Measurements from ENCODE around the gene RIPOR2.

The RIPOR2 gene

DNA sequence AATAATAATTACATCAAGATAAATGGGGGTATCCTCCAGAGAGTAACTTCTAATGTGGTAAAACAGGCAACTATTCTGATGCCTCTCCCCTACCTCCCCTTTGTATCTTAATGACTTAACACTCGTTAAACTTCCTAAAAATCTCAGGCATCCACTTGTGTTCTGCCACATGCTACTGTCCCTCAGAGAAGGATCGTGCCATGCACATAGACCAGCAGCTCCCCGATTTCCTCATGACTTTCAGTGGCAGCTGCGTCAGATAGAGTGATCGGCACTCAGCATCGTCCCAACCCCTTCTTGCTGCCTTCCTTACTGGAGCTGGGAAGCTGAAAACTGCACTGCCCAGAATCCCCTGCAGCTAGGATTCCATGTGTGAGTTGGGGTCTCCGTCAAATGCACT is 32.1 kb downstream of the RIPOR2 start:
- DNase-seq: no peak
- no peaks in the 10 kb centered on the region for H3K36me3 ChIP-seq (replicated peaks)
- H3K4me3 ChIP-seq (ENCODE audit: low read depth, low read length): no peak overlapping the region
- in situ Hi-C loops (cut with HindIII; ENCODE audit: low pct_ligation_motif_present, low sequenced_read_pairs): no loop called here
- H3K27me3 ChIP-seq (replicated peaks): no peaks in the 10 kb centered on the region
- H3K27ac ChIP-seq: no peak overlapping the region
- TF ChIP-seq, protein P1, sequence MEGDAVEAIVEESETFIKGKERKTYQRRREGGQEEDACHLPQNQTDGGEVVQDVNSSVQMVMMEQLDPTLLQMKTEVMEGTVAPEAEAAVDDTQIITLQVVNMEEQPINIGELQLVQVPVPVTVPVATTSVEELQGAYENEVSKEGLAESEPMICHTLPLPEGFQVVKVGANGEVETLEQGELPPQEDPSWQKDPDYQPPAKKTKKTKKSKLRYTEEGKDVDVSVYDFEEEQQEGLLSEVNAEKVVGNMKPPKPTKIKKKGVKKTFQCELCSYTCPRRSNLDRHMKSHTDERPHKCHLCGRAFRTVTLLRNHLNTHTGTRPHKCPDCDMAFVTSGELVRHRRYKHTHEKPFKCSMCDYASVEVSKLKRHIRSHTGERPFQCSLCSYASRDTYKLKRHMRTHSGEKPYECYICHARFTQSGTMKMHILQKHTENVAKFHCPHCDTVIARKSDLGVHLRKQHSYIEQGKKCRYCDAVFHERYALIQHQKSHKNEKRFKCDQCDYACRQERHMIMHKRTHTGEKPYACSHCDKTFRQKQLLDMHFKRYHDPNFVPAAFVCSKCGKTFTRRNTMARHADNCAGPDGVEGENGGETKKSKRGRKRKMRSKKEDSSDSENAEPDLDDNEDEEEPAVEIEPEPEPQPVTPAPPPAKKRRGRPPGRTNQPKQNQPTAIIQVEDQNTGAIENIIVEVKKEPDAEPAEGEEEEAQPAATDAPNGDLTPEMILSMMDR (IDR thresholded peaks at IDR 0.05; ENCODE audit: low read depth, low read length, missing control alignments): no peak

DNA sequence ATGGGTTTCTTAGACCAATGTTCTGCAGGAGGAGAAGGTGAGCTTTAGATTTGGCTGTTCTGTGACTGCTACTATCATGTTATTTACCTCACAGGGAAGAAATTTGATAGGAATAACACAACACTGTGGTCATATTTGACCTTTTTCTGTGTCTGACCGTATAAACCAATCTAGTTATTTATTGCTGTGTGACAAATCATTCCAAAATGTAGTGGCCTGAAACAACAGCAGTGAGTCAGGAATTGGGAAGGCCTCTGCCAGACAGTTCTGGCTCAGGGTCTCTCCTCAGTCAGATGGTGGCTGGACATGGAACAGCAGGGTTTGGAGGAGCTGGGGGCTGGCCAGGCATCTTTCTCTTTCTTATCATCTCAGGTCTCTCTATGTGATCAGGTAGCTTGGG is 33.0 kb downstream of the RIPOR2 start:
- no peak overlapping the region for H3K27ac ChIP-seq
- H3K27me3 ChIP-seq (replicated peaks): no peaks in the 10 kb centered on the region
- no peak overlapping the region for H3K4me3 ChIP-seq (ENCODE audit: low read depth, low read length)
- TF ChIP-seq, protein P1 (IDR thresholded peaks at IDR 0.05; ENCODE audit: low read depth, low read length, missing control alignments): peak; percentile 41
- DNase-seq: peak; percentile 87
- in situ Hi-C loops (cut with HindIII; ENCODE audit: low pct_ligation_motif_present, low sequenced_read_pairs): no loop called here
- H3K36me3 ChIP-seq (replicated peaks): no peaks in the 10 kb centered on the region

DNA sequence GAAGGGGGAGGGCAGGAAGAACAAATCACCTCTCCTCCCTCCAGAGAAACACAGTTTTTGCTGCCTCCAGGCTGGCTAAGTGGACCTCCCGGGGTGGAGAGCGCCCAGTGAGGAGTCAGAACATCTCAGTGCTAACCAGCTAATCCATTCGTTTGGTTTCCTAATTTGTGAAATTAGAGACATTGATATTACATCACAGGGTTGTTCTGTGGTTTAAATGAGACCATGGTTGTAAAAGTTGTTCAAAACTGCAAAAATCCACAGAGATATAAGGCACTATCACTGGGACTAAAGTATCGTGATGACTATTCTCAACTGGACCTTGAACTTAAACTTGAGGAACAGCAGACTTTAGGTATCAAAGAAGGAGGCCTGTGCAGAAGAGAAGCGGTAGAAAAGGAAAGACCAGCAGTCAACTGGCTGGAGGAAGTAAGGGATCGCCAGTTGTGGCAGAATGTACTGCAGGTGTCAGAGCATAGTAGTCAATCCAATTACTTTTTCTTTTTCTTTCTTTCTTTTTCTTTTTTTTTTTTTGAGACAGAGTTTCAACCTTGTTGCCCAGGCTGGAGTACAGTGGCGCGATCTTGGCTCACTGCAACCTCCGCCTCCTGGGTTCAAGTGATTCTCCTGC is 33.9 kb downstream of the RIPOR2 start:
- in situ Hi-C loops (cut with HindIII; ENCODE audit: low pct_ligation_motif_present, low sequenced_read_pairs): no loop called here
- Histone ChIP-seq H3K27me3 (replicated peaks) (no peaks in the 10 kb centered on the region), H3K36me3 (replicated peaks) (no peaks in the 10 kb centered on the region), H3K4me3 (ENCODE audit: low read depth, low read length) (no peak overlapping the region), H3K27ac (no peak overlapping the region)
- TF ChIP-seq, protein P1 (IDR thresholded peaks at IDR 0.05; ENCODE audit: low read depth, low read length, missing control alignments): no peak
- no peak for DNase-seq

DNA sequence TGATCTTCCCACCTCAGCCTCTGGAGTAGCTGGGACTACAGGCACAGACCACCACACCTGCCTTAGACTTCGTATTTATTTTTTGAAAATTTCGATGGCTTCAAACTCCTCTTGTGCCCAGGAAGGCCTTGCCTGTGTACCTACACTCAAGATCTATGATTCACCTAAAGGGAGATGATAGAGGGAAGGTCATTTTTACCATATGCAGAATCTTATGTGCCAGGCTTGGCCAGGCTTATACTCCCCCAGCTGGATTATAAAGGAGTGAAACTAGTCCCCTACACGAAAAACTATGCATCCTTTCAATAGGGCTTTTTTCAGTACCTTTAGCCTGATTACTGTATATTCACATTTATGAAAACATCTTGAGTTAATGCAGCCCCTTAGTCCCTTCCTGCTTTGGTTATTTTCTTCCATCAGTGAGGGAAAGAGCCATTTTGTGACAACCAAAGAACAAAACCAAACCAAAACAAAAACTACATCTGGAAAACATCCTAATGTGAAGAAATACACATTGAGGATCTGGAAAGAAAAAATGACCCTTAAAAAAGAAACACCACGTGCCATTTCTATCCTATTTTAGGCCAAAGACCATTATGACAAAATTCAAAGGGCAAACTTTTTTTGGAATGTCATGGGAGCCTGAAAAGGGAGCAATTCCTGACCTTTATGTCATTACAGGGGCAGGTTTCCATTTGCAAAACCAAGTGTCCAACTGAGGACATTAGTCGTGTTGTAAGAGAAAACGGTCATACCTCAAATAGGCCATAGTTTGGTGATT is 34.7 kb downstream of the RIPOR2 start:
- TF ChIP-seq, protein P1 (IDR thresholded peaks at IDR 0.05; ENCODE audit: low read depth, low read length, missing control alignments): no peak
- in situ Hi-C loops (cut with HindIII; ENCODE audit: low pct_ligation_motif_present, low sequenced_read_pairs): no loop called here
- H3K36me3 ChIP-seq (replicated peaks): no peaks in the 10 kb centered on the region

DNA sequence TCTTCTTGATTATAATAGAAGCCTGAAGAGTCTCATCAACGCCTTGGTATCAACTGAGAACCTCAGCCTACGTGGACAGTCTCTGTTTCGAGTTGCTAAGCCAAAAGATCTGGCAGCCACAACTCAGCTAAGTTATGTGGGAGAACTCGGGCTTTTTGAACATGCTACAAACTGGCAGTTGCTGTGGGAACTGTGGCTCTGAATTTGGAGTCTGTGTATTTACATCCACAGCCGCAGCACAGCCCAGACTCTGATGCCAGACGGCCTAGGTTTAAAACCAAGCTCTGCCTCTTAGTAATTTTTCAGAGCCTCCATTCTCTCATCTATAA is 35.8 kb downstream of the RIPOR2 start:
- no peak overlapping the region for H3K27ac ChIP-seq
- H3K27me3 ChIP-seq (replicated peaks): no peaks in the 10 kb centered on the region
- TF ChIP-seq, protein P1 (IDR thresholded peaks at IDR 0.05; ENCODE audit: low read depth, low read length, missing control alignments): no peak
- no peak for DNase-seq
- H3K4me3 ChIP-seq (ENCODE audit: low read depth, low read length): no peak overlapping the region
- in situ Hi-C loops (cut with HindIII; ENCODE audit: low pct_ligation_motif_present, low sequenced_read_pairs): no loop called here
- H3K36me3 ChIP-seq (replicated peaks): no peaks in the 10 kb centered on the region

More for the DNA sequence above, 34.7 kb downstream of the RIPOR2 start:
- no peak for DNase-seq
- Histone ChIP-seq H3K27ac (no peak overlapping the region), H3K27me3 (replicated peaks) (no peaks in the 10 kb centered on the region), H3K4me3 (ENCODE audit: low read depth, low read length) (no peak overlapping the region)
